LNCAP (cell line): Measurements from ENCODE around the gene OLFML2B.

Source experiments
- CTCF ChIP-seq: fragments of 450-650 bp; IDR thresholded peaks from 2 replicates; pipeline ENCODE4 v1.5.1; 2017; ENCODE audit warnings: mild to moderate bottlenecking

The OLFML2B gene

GRCh38 chr1:161948435-161948834 is 75.2 kb downstream of the OLFML2B start:
- no peak for TF ChIP-seq CTCF

GRCh38 chr1:161946071-161946987 is 77.3 kb downstream of the OLFML2B start:
- no peak for TF ChIP-seq CTCF

GRCh38 chr1:161945306-161946060 is 78.2 kb downstream of the OLFML2B start:
- TF ChIP-seq CTCF = no peak

GRCh38 chr1:161944381-161944780 is 79.3 kb downstream of the OLFML2B start:
- TF ChIP-seq CTCF = no peak

GRCh38 chr1:161943737-161944136 is 79.9 kb downstream of the OLFML2B start:
- no peak for TF ChIP-seq CTCF

- no peak for TF ChIP-seq CTCF
These were observed 81.8 kb downstream of the OLFML2B start for GRCh38 chr1:161941726-161942436.

GRCh38 chr1:161940866-161941591 is 82.6 kb downstream of the OLFML2B start:
- no peak for TF ChIP-seq CTCF
